Measurements from ENCODE around the gene SCO1. TPM values are rescaled to one million over a fixed set of nuclear protein-coding genes. Genes with fewer than 3 reads are reported as not detected.

The SCO1 gene
- total RNA-seq, 1 experiment from 2014 or later: 60.3 TPM

DNA sequence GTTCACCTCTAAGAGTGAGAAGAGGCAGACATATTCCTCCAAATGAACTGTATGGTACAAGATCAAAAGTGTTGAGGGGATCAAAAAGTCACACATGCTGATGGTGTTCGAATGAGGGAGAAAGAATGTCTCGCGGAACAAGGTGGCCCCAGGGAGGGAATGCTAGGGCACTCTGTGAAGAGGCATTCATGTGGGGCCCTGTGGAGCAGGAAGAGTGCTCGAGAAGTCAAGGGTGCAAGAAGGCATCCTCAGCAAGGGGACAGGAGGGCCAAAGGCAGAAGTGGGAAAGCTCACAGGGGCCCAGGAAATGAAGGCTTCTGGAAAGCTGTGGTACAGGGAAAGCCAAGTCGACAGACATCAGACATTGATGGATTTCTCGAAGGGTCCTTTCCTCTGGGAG, 34.1 kb downstream of the SCO1 start:
- Mint-ChIP-seq H3K4me3 (no peak overlapping the region), H3K27me3 (ENCODE audit: low read depth) (no peaks in the 10 kb centered on the region), H3K4me1 (peaks cover 0 to 3% of the 10 kb centered on the region in 2 experiments; a peak in 2 of 4 replicates), H3K36me3 (ENCODE audit: insufficient read depth in 1 of 3, low read depth in 3 of 3) (peaks cover 0 to 1% (median 0%) of the 10 kb centered on the region in 3 experiments; a peak in 1 of 7 replicates), H3K27ac (peak overlapping the region in 1 of 3 experiments; percentile 4; a peak in 1 of 7 replicates), H3K9me3 (no peaks in the 10 kb centered on the region)
- no peaks in the 10 kb centered on the region for H3K23me2 ChIP-seq (ENCODE audit: insufficient read length, low read depth, low read length, poor library complexity, severe bottlenecking)
- no peak overlapping the region for H3K56ac ChIP-seq (ENCODE audit: insufficient read length, low read depth, low read length)
- no peak overlapping the region for H2BK12ac ChIP-seq (ENCODE audit: insufficient read length, low read depth, low read length)
- H3K27me3 ChIP-seq (ENCODE audit: insufficient read depth, low read length): no peaks in the 10 kb centered on the region
- H3K9me3 ChIP-seq (ENCODE audit: control insufficient read depth, low read depth, low read length): no peaks in the 10 kb centered on the region
- H3K4ac ChIP-seq (ENCODE audit: low read depth, low read length): no peak overlapping the region
- H3K18ac ChIP-seq (ENCODE audit: insufficient read length, low read depth, low read length): no peak overlapping the region
- no peak overlapping the region for H3K9ac ChIP-seq (ENCODE audit: extremely low read depth, insufficient read length, low read length)
- no peak overlapping the region for H4K5ac ChIP-seq (ENCODE audit: insufficient read length, low read depth, low read length)
- no peak overlapping the region for H2BK120ac ChIP-seq (ENCODE audit: low read depth, low read length, poor library complexity, severe bottlenecking)
- H2AFZ ChIP-seq (ENCODE audit: low read length): no peak overlapping the region
- H4K91ac ChIP-seq (ENCODE audit: insufficient read length, low read depth, low read length): no peak overlapping the region
- no peak overlapping the region for H3K4me2 ChIP-seq (ENCODE audit: insufficient read depth, insufficient read length, low read length)
- no peaks in the 10 kb centered on the region for H4K20me1 ChIP-seq (ENCODE audit: control insufficient read depth, insufficient read depth, insufficient read length)
- DNase-seq: no peak
- TF ChIP-seq, protein P1, sequence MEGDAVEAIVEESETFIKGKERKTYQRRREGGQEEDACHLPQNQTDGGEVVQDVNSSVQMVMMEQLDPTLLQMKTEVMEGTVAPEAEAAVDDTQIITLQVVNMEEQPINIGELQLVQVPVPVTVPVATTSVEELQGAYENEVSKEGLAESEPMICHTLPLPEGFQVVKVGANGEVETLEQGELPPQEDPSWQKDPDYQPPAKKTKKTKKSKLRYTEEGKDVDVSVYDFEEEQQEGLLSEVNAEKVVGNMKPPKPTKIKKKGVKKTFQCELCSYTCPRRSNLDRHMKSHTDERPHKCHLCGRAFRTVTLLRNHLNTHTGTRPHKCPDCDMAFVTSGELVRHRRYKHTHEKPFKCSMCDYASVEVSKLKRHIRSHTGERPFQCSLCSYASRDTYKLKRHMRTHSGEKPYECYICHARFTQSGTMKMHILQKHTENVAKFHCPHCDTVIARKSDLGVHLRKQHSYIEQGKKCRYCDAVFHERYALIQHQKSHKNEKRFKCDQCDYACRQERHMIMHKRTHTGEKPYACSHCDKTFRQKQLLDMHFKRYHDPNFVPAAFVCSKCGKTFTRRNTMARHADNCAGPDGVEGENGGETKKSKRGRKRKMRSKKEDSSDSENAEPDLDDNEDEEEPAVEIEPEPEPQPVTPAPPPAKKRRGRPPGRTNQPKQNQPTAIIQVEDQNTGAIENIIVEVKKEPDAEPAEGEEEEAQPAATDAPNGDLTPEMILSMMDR (conservative IDR thresholded peaks at IDR 0.05): no peak
- WGBS (ENCODE audit: extremely low coverage, insufficient read length, low lambda C conversion rate): no CpG with 5 or more reads among the region's 6 CpGs
- H2AK5ac ChIP-seq (ENCODE audit: insufficient read length, low read length): no peak overlapping the region
- H2BK20ac ChIP-seq (ENCODE audit: low read depth, low read length, poor library complexity, severe bottlenecking): no peak overlapping the region
- no peak overlapping the region for H3K14ac ChIP-seq (ENCODE audit: insufficient read depth, low read length)
- no peak overlapping the region for H3K27ac ChIP-seq (ENCODE audit: insufficient read length, low read depth, low read length)
- no peaks in the 10 kb centered on the region for H3K4me1 ChIP-seq (ENCODE audit: insufficient read depth, low read length)
- H2BK15ac ChIP-seq (ENCODE audit: low read depth, low read length): no peak overlapping the region
- H3K79me1 ChIP-seq (ENCODE audit: insufficient read depth, low read depth, low read length, poor library complexity, severe bottlenecking): no peaks in the 10 kb centered on the region
- no peak overlapping the region for H4K8ac ChIP-seq (replicated peaks; ENCODE audit: insufficient read length, low read depth, low read length)
- H3K23ac ChIP-seq (ENCODE audit: insufficient read length, low read depth, low read length): no peak overlapping the region
- no peak overlapping the region for H3T11ph ChIP-seq (ENCODE audit: low read length)
- no peaks in the 10 kb centered on the region for H3K79me2 ChIP-seq (ENCODE audit: insufficient read depth, low read length)
- H2BK5ac ChIP-seq (ENCODE audit: insufficient read length, low read length): no peak overlapping the region
